Stimulated activated CD4-positive, alpha-beta T cell treated with anti-CD3 and anti-CD28 coated beads, Interleukin-4, amount 100 ng/mL, for 24 hours (primary cell): Measurements from ENCODE around the gene FRY.

ENCODE experiments used
- DNase-seq: peaks from one replicate; pipeline ENCODE4 v3.0.0-alpha.2; 2020

Gene FRY

GRCh38 chr13:32266130-32266529, 234.6 kb downstream of the FRY start:
- DNase-seq: no peak

GRCh38 chr13:32267836-32268439, 236.4 kb downstream of the FRY start:
- DNase-seq: peak; percentile 54

- DNase-seq: no peak
Measured at GRCh38 chr13:32272021-32272683, 240.6 kb downstream of the FRY start.

GRCh38 chr13:32277839-32278238, 246.3 kb downstream of the FRY start:
- DNase-seq: no peak

GRCh38 chr13:32278426-32278825, 246.9 kb downstream of the FRY start:
- no peak for DNase-seq

- DNase-seq: no peak
Measured at GRCh38 chr13:32281096-32281495, 249.5 kb downstream of the FRY start.

- DNase-seq: no peak
Measured at GRCh38 chr13:32282096-32282711, 250.6 kb downstream of the FRY start.

- DNase-seq: no peak
Measured at GRCh38 chr13:32284927-32285632, 253.5 kb downstream of the FRY start.

- DNase-seq: no peak
Measured at GRCh38 chr13:32285633-32285965, 254.0 kb downstream of the FRY start.

- DNase-seq: no peak
Measured at GRCh38 chr13:32297206-32297605, 265.6 kb downstream of the FRY start.

GRCh38 chr13:32298695-32299094, 267.1 kb downstream of the FRY start:
- no peak for DNase-seq

- DNase-seq: no peak
Measured at GRCh38 chr13:32299893-32300292, 268.3 kb downstream of the FRY start.

GRCh38 chr13:32300406-32300805, 268.8 kb downstream of the FRY start:
- no peak for DNase-seq

- no peak for DNase-seq
Measured at GRCh38 chr13:32300920-32301319, 269.3 kb downstream of the FRY start.

GRCh38 chr13:32302461-32302860, 270.9 kb downstream of the FRY start:
- no peak for DNase-seq

GRCh38 chr13:32305646-32306045, 274.1 kb downstream of the FRY start:
- DNase-seq: no peak

GRCh38 chr13:32309312-32310133, 277.9 kb downstream of the FRY start:
- DNase-seq: no peak

- DNase-seq: peak; percentile 27
Measured at GRCh38 chr13:32310134-32310706, 278.6 kb downstream of the FRY start.

- no peak for DNase-seq
Measured at GRCh38 chr13:32311188-32311897, 279.8 kb downstream of the FRY start.

GRCh38 chr13:32314271-32315237, 283.0 kb downstream of the FRY start:
- peak; percentile 65 for DNase-seq
